K562 (cell line): ENCODE measurements around the gene ZNF665. TPM values are rescaled to one million over a fixed set of nuclear protein-coding genes. Genes with fewer than 3 reads are reported as not detected.
A peak's percentile ranks its signal among the peaks of the same experiment; 100 is the strongest.

ENCODE experiments used
- CBX2 ChIP-seq: fragments of 200-600 bp; sonication (generic); IDR thresholded peaks from one replicate; pipeline ENCODE4 v1.6.1; 2012; ENCODE audit warnings: mild to moderate bottlenecking, low read length, inconsistent platforms; ENCODE audit not compliant: insufficient read depth, poor library complexity, severe bottlenecking
- FOSL1 ChIP-seq: fragments of 200-800 bp; sonication (Bioruptor generic); conservative IDR thresholded peaks from 2 replicates; pipeline ENCODE4 v1.6.1; 2016; ENCODE audit warnings: missing genetic modification characterization, missing compliant biosample characterization
- FOXK2 ChIP-seq, 2 experiments: fragments of 450-650 bp; IDR thresholded peaks in 1 of 2; conservative IDR thresholded peaks in 1 of 2; 2 replicates each; pipeline ENCODE4 v1.6.1; 2016; ENCODE audit warnings: low read depth in 2 of 2, mild to moderate bottlenecking in 1 of 2
- HIVEP1 ChIP-seq: fragments of 250-450 bp; sonication (Bioruptor Pico); IDR thresholded peaks from 2 replicates; pipeline ENCODE4 v1.4.0; 2020; ENCODE audit warnings: mild to moderate bottlenecking
- LCOR ChIP-seq: sonication (generic); formaldehyde crosslinking; IDR thresholded peaks from 2 replicates; pipeline ENCODE4 v1.8.0; 2022; ENCODE audit warnings: mild to moderate bottlenecking, missing genetic modification reagents
- NFE2 ChIP-seq: IDR thresholded peaks from 2 replicates; pipeline ENCODE4 v1.6.1; 2014; ENCODE audit warnings: antibody characterized with exemption, low read depth
- NRF1 ChIP-seq, 2 experiments: fragments of 450-650 bp; IDR thresholded peaks in 1 of 2; conservative IDR thresholded peaks in 1 of 2; 2 replicates each; pipeline ENCODE4 v1.6.1; 2014; ENCODE audit warnings: mild to moderate bottlenecking in 2 of 2
- RBBP5 ChIP-seq: fragments of 200-600 bp; sonication (generic); IDR thresholded peaks from 2 replicates; pipeline ENCODE4 v1.6.1; 2012; ENCODE audit warnings: borderline replicate concordance, mild to moderate bottlenecking, low read length, control low read depth, inconsistent platforms; ENCODE audit not compliant: insufficient read depth, poor library complexity, severe bottlenecking
- RUNX1 ChIP-seq: sonication (generic); IDR thresholded peaks from 2 replicates; pipeline ENCODE4 v1.6.1; 2016; ENCODE audit warnings: antibody characterized with exemption, low read depth
- SIN3A ChIP-seq, 2 experiments: fragments of 150-350 bp in 1 of 2; IDR thresholded peaks; 2 replicates each; pipeline ENCODE4 v1.6.1; 2011 to 2016; ENCODE audit warnings: borderline replicate concordance in 2 of 2, low read depth in 2 of 2, low read length in 2 of 2, mild to moderate bottlenecking in 2 of 2, moderate library complexity in 2 of 2; ENCODE audit not compliant: control insufficient read depth in 1 of 2
- TOE1 ChIP-seq, 2 experiments: fragments of 450-650 bp in 1 of 2; sonication (generic) in 1 of 2; formaldehyde crosslinking in 1 of 2; IDR thresholded peaks; 2 replicates each; pipeline versions ENCODE4 v1.7.1 to v1.8.0; 2016 to 2022; ENCODE audit warnings: borderline replicate concordance in 2 of 2, mild to moderate bottlenecking in 2 of 2, antibody characterized with exemption in 1 of 2, inconsistent platforms in 1 of 2, low read depth in 1 of 2, missing genetic modification reagents in 1 of 2, moderate library complexity in 1 of 2
- XRCC5 ChIP-seq: fragments of 200-400 bp; formaldehyde crosslinking; IDR thresholded peaks from 2 replicates; pipeline ENCODE4 v1.6.1; 2017; ENCODE audit warnings: low read depth, mild to moderate bottlenecking, low read length
- YBX1 ChIP-seq: fragments of 450-650 bp; IDR thresholded peaks from 2 replicates; pipeline ENCODE4 v1.7.1; 2016; ENCODE audit warnings: mild to moderate bottlenecking
- ZFX ChIP-seq: sonication (generic); formaldehyde crosslinking; IDR thresholded peaks from 2 replicates; pipeline ENCODE4 v1.8.0; 2022; ENCODE audit warnings: mild to moderate bottlenecking, missing genetic modification reagents, moderate library complexity
- ZKSCAN3 ChIP-seq: fragments of 250-450 bp; sonication (Bioruptor Pico); IDR thresholded peaks from 2 replicates; pipeline ENCODE4 v1.4.0; 2020
- ZNF134 ChIP-seq: fragments of 250-450 bp; sonication (Bioruptor Pico); conservative IDR thresholded peaks from 2 replicates; pipeline ENCODE4 v1.4.0; 2020
- ZNF165 ChIP-seq: fragments of 250-450 bp; sonication (Bioruptor Pico); IDR thresholded peaks from 2 replicates; pipeline ENCODE4 v1.4.0; 2020; ENCODE audit warnings: borderline replicate concordance
- ZNF23 ChIP-seq: fragments of 250-450 bp; sonication (Bioruptor Pico); IDR thresholded peaks from 2 replicates; pipeline ENCODE4 v1.4.0; 2020; ENCODE audit warnings: mild to moderate bottlenecking
- ZNF41 ChIP-seq: fragments of 250-450 bp; sonication (Bioruptor Pico); conservative IDR thresholded peaks from 2 replicates; pipeline ENCODE4 v1.4.0; 2020; ENCODE audit warnings: mild to moderate bottlenecking
- ZNF445 ChIP-seq: fragments of 250-450 bp; sonication (Bioruptor Pico); IDR thresholded peaks from 2 replicates; pipeline ENCODE4 v1.4.0; 2020; ENCODE audit warnings: low read depth, mild to moderate bottlenecking, moderate library complexity
- polyA plus RNA-seq, 8 experiments: library from polyadenylated mRNA; depleted of rRNA in 4 of 8; stranded (reverse) in 5 of 8; unstranded in 3 of 8; fragments of >200 nt; fragmentation: Nextera tagmentation in 2 of 8; fragmentation: Illumina TruSeq in 1 of 8; extraction: Ambion mirVana in 2 of 8; extraction: Trizol in 1 of 8; gene quantifications; 2 replicates each; pipeline versions ENCODE4 v1.2.1 to v1.2.3, GENCODE V29; 2011 to 2014; ENCODE audit warnings: inconsistent platforms in 1 of 8, missing spikeins in 1 of 8
- total RNA-seq, 7 experiments: library from RNA; depleted of rRNA in 6 of 7; stranded (reverse); fragments of >200 nt in 6 of 7; fragmentation: Illumina TruSeq in 2 of 7; extraction: Trizol in 2 of 7; gene quantifications; 2 replicates each; pipeline versions ENCODE4 v1.2.1 to v1.2.3, GENCODE V29; 2011 to 2021; ENCODE audit warnings: low replicate concordance in 1 of 7
- TF ChIP-seq, protein P1 (sequence below): sonication (generic); formaldehyde crosslinking; IDR thresholded peaks from 2 replicates; pipeline ENCODE4 v1.8.0; 2022; ENCODE audit warnings: mild to moderate bottlenecking, missing genetic modification reagents
- TF ChIP-seq, protein P2 (sequence below): sonication (generic); IDR thresholded peaks from 2 replicates; pipeline ENCODE4 v1.6.1; 2016
- TF ChIP-seq, protein P3 (sequence below): sonication (generic); formaldehyde crosslinking; IDR thresholded peaks from 2 replicates; pipeline ENCODE4 v1.5.0; 2020; ENCODE audit warnings: missing genetic modification reagents

The ZNF665 gene
- total and polyA plus RNA-seq, 9 of the 15 experiments (the other 6 are each of a cell fraction or from before 2014, with no cell fraction given) = 1.9 to 7.6 (median 2.8) TPM

DNA sequence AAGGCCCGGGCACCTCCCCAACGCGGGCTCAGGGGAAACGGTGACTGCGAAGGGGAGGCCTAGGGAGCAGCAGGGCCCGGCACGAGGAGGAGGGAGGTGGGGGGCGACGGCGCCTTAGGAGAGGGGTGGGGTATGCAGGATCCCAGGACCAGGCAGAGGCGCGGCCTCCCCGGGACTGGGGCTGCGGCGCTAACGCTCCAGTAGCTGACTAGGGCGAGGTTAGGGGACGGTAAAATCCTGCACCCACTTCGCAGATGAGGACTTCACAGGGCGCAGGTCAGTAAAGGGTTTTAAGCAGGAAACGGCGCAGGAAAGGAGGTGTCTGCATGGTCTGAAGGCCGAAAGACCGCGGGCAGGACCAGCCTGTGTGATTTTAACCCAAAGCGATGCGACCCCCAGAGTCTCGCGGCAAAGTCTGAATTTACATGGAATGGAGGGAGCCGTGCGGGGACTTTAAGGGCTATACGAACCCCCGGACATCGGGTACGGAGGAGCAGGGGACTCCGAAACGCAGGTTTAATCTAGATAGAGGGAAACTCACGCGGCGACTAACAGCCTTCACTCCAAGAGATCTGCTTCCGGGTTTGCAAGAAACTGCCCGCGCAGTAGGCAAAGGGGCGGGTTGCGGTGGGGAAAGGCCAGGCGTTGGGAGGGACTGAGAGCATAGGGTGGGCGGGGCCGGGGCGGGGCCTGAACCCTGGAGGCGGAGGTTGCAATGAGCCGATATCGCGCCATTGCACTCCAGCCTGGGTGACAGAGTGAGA is at the start of gene ZNF665 (continued):
- TF ChIP-seq SIN3A (IDR thresholded peaks at IDR 0.05; ENCODE audit: borderline replicate concordance in 2 of 2, control insufficient read depth in 1 of 2, low read depth in 2 of 2, low read length in 2 of 2) = 0 out of 4 replicates have a peak, but pooled peaks of 1 of the 2 experiments have one; percentile 40
- no peak for TF ChIP-seq XRCC5
- no peak for TF ChIP-seq NFE2
- TF ChIP-seq FOXK2 (conservative IDR thresholded peaks at IDR 0.05 in 1 of 2, IDR thresholded peaks at IDR 0.05 in 1 of 2; ENCODE audit: low read depth in 2 of 2) = no peak
- no peak for TF ChIP-seq ZNF23
- no peak for TF ChIP-seq ZNF445 (CRISPR knock-in tag)
- no peak for TF ChIP-seq TOE1 (IDR thresholded peaks at IDR 0.05; ENCODE audit: borderline replicate concordance)
- TF ChIP-seq TOE1 (CRISPR knock-in tag; IDR thresholded peaks at IDR 0.05; ENCODE audit: borderline replicate concordance, low read depth) = no peak
- TF ChIP-seq, protein P1, sequence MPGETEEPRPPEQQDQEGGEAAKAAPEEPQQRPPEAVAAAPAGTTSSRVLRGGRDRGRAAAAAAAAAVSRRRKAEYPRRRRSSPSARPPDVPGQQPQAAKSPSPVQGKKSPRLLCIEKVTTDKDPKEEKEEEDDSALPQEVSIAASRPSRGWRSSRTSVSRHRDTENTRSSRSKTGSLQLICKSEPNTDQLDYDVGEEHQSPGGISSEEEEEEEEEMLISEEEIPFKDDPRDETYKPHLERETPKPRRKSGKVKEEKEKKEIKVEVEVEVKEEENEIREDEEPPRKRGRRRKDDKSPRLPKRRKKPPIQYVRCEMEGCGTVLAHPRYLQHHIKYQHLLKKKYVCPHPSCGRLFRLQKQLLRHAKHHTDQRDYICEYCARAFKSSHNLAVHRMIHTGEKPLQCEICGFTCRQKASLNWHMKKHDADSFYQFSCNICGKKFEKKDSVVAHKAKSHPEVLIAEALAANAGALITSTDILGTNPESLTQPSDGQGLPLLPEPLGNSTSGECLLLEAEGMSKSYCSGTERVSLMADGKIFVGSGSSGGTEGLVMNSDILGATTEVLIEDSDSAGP (CRISPR knock-in tag) = no peak
- TF ChIP-seq YBX1 = no peak
- TF ChIP-seq ZKSCAN3 (CRISPR knock-in tag) = no peak
- no peak for TF ChIP-seq RUNX1
- peak; percentile 56 to 67 for TF ChIP-seq NRF1 (conservative IDR thresholded peaks at IDR 0.05 in 1 of 2, IDR thresholded peaks at IDR 0.05 in 1 of 2)
- TF ChIP-seq FOSL1 (tag) = no peak
- peak; percentile 59 for TF ChIP-seq ZFX (CRISPR knock-in tag)
- TF ChIP-seq RBBP5 = peak; percentile 37
- no peak for TF ChIP-seq LCOR
- no peak for TF ChIP-seq ZNF134 (CRISPR knock-in tag)
- no peak for TF ChIP-seq ZNF41 (CRISPR knock-in tag)
- TF ChIP-seq CBX2 = no peak
- TF ChIP-seq, protein P2, sequence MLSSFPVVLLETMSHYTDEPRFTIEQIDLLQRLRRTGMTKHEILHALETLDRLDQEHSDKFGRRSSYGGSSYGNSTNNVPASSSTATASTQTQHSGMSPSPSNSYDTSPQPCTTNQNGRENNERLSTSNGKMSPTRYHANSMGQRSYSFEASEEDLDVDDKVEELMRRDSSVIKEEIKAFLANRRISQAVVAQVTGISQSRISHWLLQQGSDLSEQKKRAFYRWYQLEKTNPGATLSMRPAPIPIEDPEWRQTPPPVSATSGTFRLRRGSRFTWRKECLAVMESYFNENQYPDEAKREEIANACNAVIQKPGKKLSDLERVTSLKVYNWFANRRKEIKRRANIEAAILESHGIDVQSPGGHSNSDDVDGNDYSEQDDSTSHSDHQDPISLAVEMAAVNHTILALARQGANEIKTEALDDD = no peak
- TF ChIP-seq ZNF165 = no peak
- TF ChIP-seq HIVEP1 = no peak
- TF ChIP-seq, protein P3, sequence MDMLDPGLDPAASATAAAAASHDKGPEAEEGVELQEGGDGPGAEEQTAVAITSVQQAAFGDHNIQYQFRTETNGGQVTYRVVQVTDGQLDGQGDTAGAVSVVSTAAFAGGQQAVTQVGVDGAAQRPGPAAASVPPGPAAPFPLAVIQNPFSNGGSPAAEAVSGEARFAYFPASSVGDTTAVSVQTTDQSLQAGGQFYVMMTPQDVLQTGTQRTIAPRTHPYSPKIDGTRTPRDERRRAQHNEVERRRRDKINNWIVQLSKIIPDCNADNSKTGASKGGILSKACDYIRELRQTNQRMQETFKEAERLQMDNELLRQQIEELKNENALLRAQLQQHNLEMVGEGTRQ = no peak
